MCF 10A (cell line): ENCODE measurements around the gene ZNF286A. TPM values are rescaled to one million over a fixed set of nuclear protein-coding genes. Genes with fewer than 3 reads are reported as not detected.

ENCODE experiments used
- BruUV-seq: library from RNA; stranded (reverse); fragments of 400-500 nt; replicated peaks from 2 replicates; lab custom pipeline; 2021; lab: Mats Ljungman, UMichigan
- CTCF ChIA-PET: fragments of 300-600 bp; sonication (Branson Sonifier 250); formaldehyde crosslinking; extraction: SDS; loops from one replicate; lab custom pipeline; 2021; ENCODE audit warnings: antibody characterized with exemption, inconsistent platforms; lab: Yijun Ruan, JAX
- POLR2A ChIA-PET: fragments of 300-600, 350-650 bp; sonication (Branson Sonifier 250); formaldehyde crosslinking; extraction: SDS; loops from one replicate; lab custom pipeline; 2020; ENCODE audit warnings: antibody characterized with exemption, inconsistent platforms; lab: Yijun Ruan, JAX
- DNase-seq: peaks from one replicate; pipeline ENCODE4 v3.0.0-alpha.2; 2018; ENCODE audit not compliant: unreplicated experiment
- H3K27ac Mint-ChIP-seq: one replicate; pipeline ENCODE4 v1.8.0; 2022; ENCODE audit warnings: mild to moderate bottlenecking, low read depth, mixed read lengths; ENCODE audit not compliant: unreplicated experiment
- H3K27me3 Mint-ChIP-seq: one replicate; pipeline ENCODE4 v1.8.0; 2022; ENCODE audit warnings: mixed read lengths; ENCODE audit not compliant: insufficient read depth, unreplicated experiment
- H3K36me3 Mint-ChIP-seq: one replicate; pipeline ENCODE4 v1.8.0; 2022; ENCODE audit warnings: mild to moderate bottlenecking, moderate library complexity, mixed read lengths; ENCODE audit not compliant: insufficient read depth, unreplicated experiment
- H3K4me1 Mint-ChIP-seq: one replicate; pipeline ENCODE4 v1.8.0; 2022; ENCODE audit warnings: mixed read lengths; ENCODE audit not compliant: insufficient read depth, unreplicated experiment
- H3K4me3 Mint-ChIP-seq: one replicate; pipeline ENCODE4 v1.8.0; 2022; ENCODE audit warnings: mild to moderate bottlenecking, moderate library complexity, mixed read lengths; ENCODE audit not compliant: unreplicated experiment
- H3K9me3 Mint-ChIP-seq: one replicate; pipeline ENCODE4 v1.8.0; 2022; ENCODE audit warnings: mixed read lengths; ENCODE audit not compliant: unreplicated experiment
- intact Hi-C: fragments of 100-400 bp; cut with micrococcal nuclease; formaldehyde crosslinking; loops from 2 replicates; pipeline ENCODE4 v1.14.1; 2022
- total RNA-seq: library from RNA; stranded (reverse); gene quantifications from 2 replicates; pipeline ENCODE4 v1.2.3, GENCODE V29; 2022
- TF ChIP-seq, protein P1 (sequence below): fragments of 200-600 bp; IDR thresholded peaks from one replicate; pipeline ENCODE4 v1.8.0; 2022; ENCODE audit warnings: antibody characterized with exemption, mild to moderate bottlenecking; ENCODE audit not compliant: unreplicated experiment

Gene ZNF286A
- total RNA-seq, 1 experiment from 2014 or later = 25.7 TPM

DNA sequence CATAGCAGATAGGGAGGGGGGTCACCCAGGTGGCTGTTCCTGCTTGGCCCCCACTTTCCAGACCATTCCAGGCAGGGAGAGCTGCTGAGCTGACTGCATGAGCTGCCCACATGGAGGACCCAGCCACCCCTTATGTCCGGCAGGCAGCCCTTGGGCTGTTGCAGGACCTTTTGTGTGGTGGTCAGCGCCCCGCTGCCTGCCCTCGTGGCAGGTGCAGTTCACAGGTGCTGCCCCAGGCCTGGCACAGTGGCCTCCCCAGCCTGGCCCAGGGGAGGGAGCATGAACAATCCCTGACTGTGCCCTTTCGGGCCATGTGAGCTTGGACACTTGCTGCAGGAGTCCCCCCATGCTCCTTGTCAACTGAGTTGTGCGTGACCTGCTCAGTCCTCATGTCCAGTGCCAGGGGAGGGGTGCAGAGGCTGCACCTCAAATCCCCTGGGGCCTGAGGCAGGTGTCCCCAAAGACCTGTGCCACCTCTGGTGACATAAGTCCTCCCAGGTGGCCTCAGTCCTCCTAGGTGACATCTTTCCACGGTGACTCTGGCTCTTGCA lies 41.1 kb downstream of the ZNF286A start:
- H3K9me3 Mint-ChIP-seq = no peaks in the 10 kb centered on the region
- no peaks in the 10 kb centered on the region for H3K27me3 Mint-ChIP-seq
- no peak overlapping the region for H3K27ac Mint-ChIP-seq
- H3K4me3 Mint-ChIP-seq = no peak overlapping the region
- H3K36me3 Mint-ChIP-seq = no peaks in the 10 kb centered on the region
- ChIA-PET POLR2A (no interaction called here), CTCF (no interaction called here)
- TF ChIP-seq, protein P1, sequence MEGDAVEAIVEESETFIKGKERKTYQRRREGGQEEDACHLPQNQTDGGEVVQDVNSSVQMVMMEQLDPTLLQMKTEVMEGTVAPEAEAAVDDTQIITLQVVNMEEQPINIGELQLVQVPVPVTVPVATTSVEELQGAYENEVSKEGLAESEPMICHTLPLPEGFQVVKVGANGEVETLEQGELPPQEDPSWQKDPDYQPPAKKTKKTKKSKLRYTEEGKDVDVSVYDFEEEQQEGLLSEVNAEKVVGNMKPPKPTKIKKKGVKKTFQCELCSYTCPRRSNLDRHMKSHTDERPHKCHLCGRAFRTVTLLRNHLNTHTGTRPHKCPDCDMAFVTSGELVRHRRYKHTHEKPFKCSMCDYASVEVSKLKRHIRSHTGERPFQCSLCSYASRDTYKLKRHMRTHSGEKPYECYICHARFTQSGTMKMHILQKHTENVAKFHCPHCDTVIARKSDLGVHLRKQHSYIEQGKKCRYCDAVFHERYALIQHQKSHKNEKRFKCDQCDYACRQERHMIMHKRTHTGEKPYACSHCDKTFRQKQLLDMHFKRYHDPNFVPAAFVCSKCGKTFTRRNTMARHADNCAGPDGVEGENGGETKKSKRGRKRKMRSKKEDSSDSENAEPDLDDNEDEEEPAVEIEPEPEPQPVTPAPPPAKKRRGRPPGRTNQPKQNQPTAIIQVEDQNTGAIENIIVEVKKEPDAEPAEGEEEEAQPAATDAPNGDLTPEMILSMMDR = no peak
- intact Hi-C loops = no loop called here
- H3K4me1 Mint-ChIP-seq = no peaks in the 10 kb centered on the region
- no peak for DNase-seq
- BruUV-seq = no TSS peak

DNA sequence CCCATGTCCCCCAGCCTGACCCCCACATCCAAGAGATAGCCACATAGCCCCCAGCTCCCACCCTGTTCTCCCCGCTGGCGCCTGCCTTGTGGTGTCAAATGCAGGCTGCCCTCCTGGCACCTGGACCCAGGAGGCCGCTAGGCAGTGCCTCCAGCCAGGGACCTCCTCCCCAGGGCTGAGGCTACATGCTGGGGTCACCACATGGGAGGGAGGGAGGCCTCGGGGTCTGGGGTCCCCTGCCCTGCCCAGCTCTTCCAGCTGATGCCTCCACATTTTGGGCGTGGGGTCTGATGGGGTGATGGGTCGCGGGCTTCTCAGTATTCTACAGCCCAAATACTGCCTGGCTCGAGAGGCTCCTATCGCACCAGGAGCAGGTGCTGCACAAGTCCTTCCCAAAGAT lies 42.1 kb downstream of the ZNF286A start:
- no TSS peak for BruUV-seq
- intact Hi-C loops = no loop called here
- Mint-ChIP-seq H3K9me3 (no peaks in the 10 kb centered on the region), H3K27ac (no peak overlapping the region), H3K4me3 (no peak overlapping the region), H3K4me1 (no peaks in the 10 kb centered on the region), H3K36me3 (no peaks in the 10 kb centered on the region), H3K27me3 (peaks cover 7% of the 10 kb centered on the region)
- no peak for DNase-seq
- ChIA-PET CTCF (no interaction called here), POLR2A (no interaction called here)
- TF ChIP-seq, protein P1 = no peak

DNA sequence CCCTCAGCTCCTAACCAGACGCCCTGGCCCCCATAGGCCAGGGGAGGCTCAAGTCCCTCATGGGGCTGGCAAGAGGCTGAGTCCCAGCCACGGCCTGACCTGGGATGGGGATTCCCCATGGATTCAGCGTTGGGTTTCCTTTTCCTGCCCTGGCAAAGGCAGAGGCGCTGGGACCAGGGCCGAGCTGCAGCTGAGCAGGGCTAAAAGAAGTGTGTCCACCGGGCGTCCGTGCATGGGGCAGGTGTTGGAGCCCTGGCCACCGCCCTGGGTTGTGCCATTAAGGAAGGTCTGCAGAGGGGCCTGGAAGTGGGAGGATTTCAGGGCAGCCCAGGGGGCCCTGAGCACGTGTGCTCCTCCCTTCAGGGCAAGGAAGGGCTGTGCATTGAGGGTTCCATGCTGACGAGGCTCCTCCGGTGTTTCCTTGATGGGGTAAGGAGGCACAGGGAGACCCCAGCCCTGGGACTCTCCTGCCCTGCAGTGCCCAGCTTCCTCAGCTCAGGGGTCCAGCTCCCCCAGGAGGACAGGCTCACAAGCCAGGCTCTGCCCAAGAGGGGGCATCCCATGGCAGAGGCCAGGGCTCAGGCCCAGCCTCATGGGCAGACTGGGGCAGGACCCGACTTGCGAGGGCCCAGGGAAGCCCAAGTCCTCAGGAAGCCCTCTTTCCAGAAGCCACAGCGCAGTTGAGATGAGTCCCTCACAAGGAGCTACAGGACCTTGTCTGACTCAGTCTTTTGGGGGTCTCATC lies 42.7 kb downstream of the ZNF286A start:
- TF ChIP-seq, protein P1 = no peak
- Mint-ChIP-seq H3K36me3 (no peaks in the 10 kb centered on the region), H3K27me3 (peaks cover 13% of the 10 kb centered on the region), H3K4me1 (no peaks in the 10 kb centered on the region), H3K27ac (no peak overlapping the region), H3K9me3 (no peaks in the 10 kb centered on the region), H3K4me3 (no peak overlapping the region)
- DNase-seq = no peak
- ChIA-PET CTCF (no interaction called here), POLR2A (no interaction called here)
- no TSS peak for BruUV-seq
- intact Hi-C loops = no loop called here

DNA sequence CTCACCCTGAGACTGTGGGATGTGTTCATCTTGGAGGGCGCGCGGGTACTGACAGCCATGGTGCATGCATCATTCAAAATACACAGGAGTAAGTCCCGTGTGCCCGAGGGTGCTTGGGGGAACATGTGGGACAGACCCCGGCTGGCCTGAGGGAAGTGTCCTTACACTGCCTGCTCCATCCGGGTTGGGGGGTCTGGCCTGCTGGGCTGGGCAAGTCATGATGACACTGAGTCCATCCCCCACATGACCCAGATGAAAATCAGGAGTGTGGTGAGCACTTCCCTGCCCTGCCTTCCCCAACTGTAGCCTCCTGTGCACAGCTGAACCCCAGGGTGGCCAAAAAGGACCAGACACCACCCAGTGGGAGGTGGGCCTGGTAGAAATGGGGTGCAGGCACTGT lies 43.4 kb downstream of the ZNF286A start:
- DNase-seq = no peak
- POLR2A ChIA-PET = no interaction called here
- CTCF ChIA-PET = no interaction called here
- Mint-ChIP-seq H3K27ac (no peak overlapping the region), H3K27me3 (peaks cover 14% of the 10 kb centered on the region), H3K9me3 (no peaks in the 10 kb centered on the region), H3K4me3 (no peak overlapping the region), H3K4me1 (no peaks in the 10 kb centered on the region), H3K36me3 (no peaks in the 10 kb centered on the region)
- TF ChIP-seq, protein P1 = no peak
- intact Hi-C loops = no loop called here
- no TSS peak for BruUV-seq
